Measurements from ENCODE around the gene DIO2.

DNA sequence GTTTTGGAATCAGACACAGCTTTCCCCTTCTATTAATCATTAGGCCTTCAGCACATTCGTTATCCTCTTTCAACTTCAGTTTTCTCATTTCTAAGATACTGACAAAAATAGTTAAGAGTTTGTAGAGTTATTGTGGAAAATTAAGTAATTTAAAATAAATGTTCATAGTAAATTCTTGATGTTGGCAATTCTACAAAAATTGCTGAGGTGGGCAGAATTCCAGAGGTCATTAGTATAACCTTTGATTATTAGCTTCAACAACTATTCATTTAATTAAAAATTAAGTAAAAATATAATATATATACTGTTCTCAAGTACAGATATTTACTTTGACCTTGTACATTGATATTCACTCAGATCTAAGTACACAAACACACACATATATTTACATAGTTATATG is 58.5 kb downstream of the DIO2 start:
- TF ChIP-seq, protein P1, sequence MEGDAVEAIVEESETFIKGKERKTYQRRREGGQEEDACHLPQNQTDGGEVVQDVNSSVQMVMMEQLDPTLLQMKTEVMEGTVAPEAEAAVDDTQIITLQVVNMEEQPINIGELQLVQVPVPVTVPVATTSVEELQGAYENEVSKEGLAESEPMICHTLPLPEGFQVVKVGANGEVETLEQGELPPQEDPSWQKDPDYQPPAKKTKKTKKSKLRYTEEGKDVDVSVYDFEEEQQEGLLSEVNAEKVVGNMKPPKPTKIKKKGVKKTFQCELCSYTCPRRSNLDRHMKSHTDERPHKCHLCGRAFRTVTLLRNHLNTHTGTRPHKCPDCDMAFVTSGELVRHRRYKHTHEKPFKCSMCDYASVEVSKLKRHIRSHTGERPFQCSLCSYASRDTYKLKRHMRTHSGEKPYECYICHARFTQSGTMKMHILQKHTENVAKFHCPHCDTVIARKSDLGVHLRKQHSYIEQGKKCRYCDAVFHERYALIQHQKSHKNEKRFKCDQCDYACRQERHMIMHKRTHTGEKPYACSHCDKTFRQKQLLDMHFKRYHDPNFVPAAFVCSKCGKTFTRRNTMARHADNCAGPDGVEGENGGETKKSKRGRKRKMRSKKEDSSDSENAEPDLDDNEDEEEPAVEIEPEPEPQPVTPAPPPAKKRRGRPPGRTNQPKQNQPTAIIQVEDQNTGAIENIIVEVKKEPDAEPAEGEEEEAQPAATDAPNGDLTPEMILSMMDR (IDR thresholded peaks at IDR 0.05) = no peak
- no peak for TF ChIP-seq POLR2A (IDR thresholded peaks at IDR 0.05)
